Panc1 (cell line): ENCODE results near the gene ANTXR1. TPM values are rescaled to one million over a fixed set of nuclear protein-coding genes. Genes with fewer than 3 reads are reported as not detected.
A peak's percentile ranks its signal among the peaks of the same experiment; 100 is the strongest.

Experiments
- ATAC-seq: fragments of 200-7000 bp; cut with Tn5 transposase; 2 replicates; pipeline ENCODE4 v1.9.1; 2020; ENCODE audit warnings: mild to moderate bottlenecking, moderate library complexity
- BruUV-seq: library from RNA; stranded (reverse); fragments of 400-500 nt; replicated peaks from 2 replicates; lab custom pipeline; 2021; lab: Mats Ljungman, UMichigan
- CTCF ChIA-PET: fragments of 300-600 bp; sonication (Branson Sonifier 250); formaldehyde crosslinking; loops from one replicate; lab custom pipeline; 2022; ENCODE audit warnings: antibody characterized with exemption; lab: Charles Lee
- POLR2A ChIA-PET: fragments of 300-600 bp; sonication (Branson Sonifier 250); formaldehyde crosslinking; loops from one replicate; lab custom pipeline; 2022; ENCODE audit warnings: antibody characterized with exemption; lab: Charles Lee
- DNase-seq: peaks from one replicate; pipeline ENCODE4 v3.0.0-alpha.2; 2010; ENCODE audit warnings: low read depth, low spot score
- H3K27ac ChIP-seq: 2 replicates; pipeline ENCODE4 v1.5.1; 2011; ENCODE audit warnings: mild to moderate bottlenecking, low read length, inconsistent platforms
- H3K27me3 ChIP-seq: fragments of 200-500 bp; sonication (Bioruptor generic); 2 replicates; pipeline ENCODE4 v1.6.0; 2014; ENCODE audit warnings: low read length, inconsistent platforms; ENCODE audit not compliant: control insufficient read depth, insufficient read depth
- H3K36me3 ChIP-seq: fragments of 200-500 bp; sonication (Bioruptor generic); 2 replicates; pipeline ENCODE4 v1.5.1; 2014; ENCODE audit warnings: inconsistent platforms, mild to moderate bottlenecking, low read length, moderate library complexity; ENCODE audit not compliant: control insufficient read depth, insufficient read depth
- H3K4me1 ChIP-seq: 2 replicates; pipeline ENCODE4 v1.5.1; 2011; ENCODE audit warnings: inconsistent platforms, mild to moderate bottlenecking, low read length, moderate library complexity; ENCODE audit not compliant: control insufficient read depth, insufficient read depth
- H3K4me3 ChIP-seq, 2 experiments: 2 replicates each; pipeline ENCODE4 v1.5.1; 2011 to 2012; ENCODE audit warnings: low read depth in 2 of 2, low read length in 2 of 2, mild to moderate bottlenecking in 2 of 2, inconsistent platforms in 1 of 2, moderate library complexity in 1 of 2
- H3K9me3 ChIP-seq: fragments of 200-500 bp; sonication (Bioruptor generic); 2 replicates; pipeline ENCODE4 v1.5.1; 2014; ENCODE audit warnings: low read depth, mild to moderate bottlenecking, inconsistent platforms, low read length, moderate library complexity; ENCODE audit not compliant: control insufficient read depth, insufficient read depth
- CTCF ChIP-seq: fragments of 450-650 bp; IDR thresholded peaks from 2 replicates; pipeline ENCODE4 v1.5.1; 2017; ENCODE audit warnings: mild to moderate bottlenecking
- POLR2AphosphoS5 ChIP-seq: IDR thresholded peaks from 2 replicates; pipeline ENCODE4 v1.6.1; 2012; ENCODE audit warnings: mild to moderate bottlenecking, low read depth, low read length, moderate library complexity
- REST ChIP-seq, 2 experiments: IDR thresholded peaks; 2 replicates each; pipeline ENCODE4 v1.6.1; 2011 to 2012; ENCODE audit warnings: low read depth in 2 of 2, control low read depth in 1 of 2, low read length in 1 of 2, mild to moderate bottlenecking in 1 of 2, moderate library complexity in 1 of 2; ENCODE audit not compliant: insufficient read depth in 1 of 2
- SIN3A ChIP-seq: IDR thresholded peaks from 2 replicates; pipeline ENCODE4 v1.6.1; 2012; ENCODE audit warnings: low read depth, mild to moderate bottlenecking, low read length, moderate library complexity, borderline replicate concordance; ENCODE audit not compliant: insufficient read depth
- TCF7L2 ChIP-seq: IDR thresholded peaks from 2 replicates; pipeline ENCODE4 v1.6.1; 2011; ENCODE audit warnings: mild to moderate bottlenecking, low read depth, low read length, inconsistent platforms
- in situ Hi-C: cut with HindIII; loops from 2 replicates; pipeline ENCODE4 v1.10.0; 2016; ENCODE audit warnings: low sequenced_read_pairs, low pct_unique_long_range_greater_than_20kb
- intact Hi-C: fragments of 100-400 bp; cut with micrococcal nuclease; formaldehyde crosslinking; loops from one replicate; pipeline ENCODE4 v1.10.0; 2022; ENCODE audit not compliant: unreplicated experiment
- total RNA-seq: library from RNA; stranded (reverse); gene quantifications from one replicate; pipeline ENCODE4 v1.2.1, GENCODE V29; 2021; ENCODE audit not compliant: unreplicated experiment

Gene ANTXR1
- total RNA-seq, 1 experiment from 2014 or later: 132 TPM

GRCh38 chr2:69163556-69163955 is 150.6 kb downstream of the ANTXR1 start:
- no peaks in the 10 kb centered on the region for H3K27me3 ChIP-seq
- intact Hi-C loops: no loop called here
- POLR2A ChIA-PET: no interaction called here

DNA sequence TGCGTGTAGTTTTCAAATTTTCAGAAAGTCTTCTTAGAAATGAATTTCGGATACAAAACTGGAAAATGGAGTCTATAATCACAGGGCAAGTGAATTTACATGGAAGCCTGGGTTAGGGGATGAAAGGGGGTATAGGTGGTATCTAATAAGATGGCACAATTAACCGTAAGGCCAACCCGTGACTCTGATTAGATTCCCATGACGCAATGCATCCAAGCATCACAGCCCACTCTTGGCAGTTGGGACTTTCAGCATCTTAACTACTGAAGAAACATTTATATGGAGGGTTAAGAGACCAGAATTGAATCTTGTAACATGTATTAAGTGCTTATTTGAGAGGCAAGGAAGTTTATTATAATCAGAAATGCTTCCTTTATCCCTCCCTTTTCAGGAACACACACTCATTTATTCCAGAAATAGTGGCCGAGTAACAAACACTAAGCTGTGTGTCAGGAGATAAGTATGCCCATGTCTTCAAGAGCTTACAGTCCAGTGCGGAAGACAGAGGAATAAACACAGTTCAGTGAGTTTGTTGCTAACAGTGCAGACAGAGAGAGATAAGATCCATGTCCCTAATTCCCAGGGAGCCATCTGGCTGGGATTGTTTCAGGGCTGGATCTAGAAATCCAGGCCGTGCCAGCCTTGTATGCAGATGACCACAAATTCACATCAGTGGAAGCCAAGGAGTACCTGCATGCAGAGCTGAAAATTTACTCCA is 151.2 kb downstream of the ANTXR1 start:
- intact Hi-C loops (no loop called here), in situ Hi-C loops (no loop called here)
- Histone ChIP-seq H3K9me3 (no peaks in the 10 kb centered on the region), H3K4me1 (peaks cover 2% of the 10 kb centered on the region), H3K27me3 (no peaks in the 10 kb centered on the region), H3K4me3 (no peak overlapping the region), H3K36me3 (peaks cover 7% of the 10 kb centered on the region), H3K27ac (peak overlapping the region; percentile 13; the same call in 1 of the 2 replicates)
- TF ChIP-seq REST (IDR thresholded peaks at IDR 0.05; ENCODE audit: insufficient read depth in 1 of 2, low read depth in 2 of 2, low read length in 1 of 2) (no peak), SIN3A (no peak), TCF7L2 (no peak), CTCF (no peak), POLR2AphosphoS5 (no peak)
- ChIA-PET CTCF (no interaction called here), POLR2A (interaction anchor here (0.6 kb wide), 1 partner anchor 9 kb away, joined by 3 read pairs; no protein-coding TSS in a partner anchor)
- DNase-seq (no peak), ATAC-seq (no peak)
- BruUV-seq: no TSS peak

More at GRCh38 chr2:69163556-69163955, 150.6 kb downstream of the ANTXR1 start:
- peaks cover 7% of the 10 kb centered on the region for H3K36me3 ChIP-seq
- no TSS peak for BruUV-seq
- H3K4me3 ChIP-seq: no peak overlapping the region
- CTCF ChIA-PET: no interaction called here
- peak overlapping the region; percentile 12; the same call in 1 of the 2 replicates for H3K27ac ChIP-seq
- in situ Hi-C loops: no loop called here
- no peak for ATAC-seq
- H3K4me1 ChIP-seq: peaks cover 2% of the 10 kb centered on the region
- no peaks in the 10 kb centered on the region for H3K9me3 ChIP-seq
- TF ChIP-seq POLR2AphosphoS5 (no peak), REST (IDR thresholded peaks at IDR 0.05; ENCODE audit: insufficient read depth in 1 of 2, low read depth in 2 of 2, low read length in 1 of 2) (no peak), SIN3A (no peak), TCF7L2 (no peak), CTCF (no peak)
- DNase-seq: no peak
